Measurements from ENCODE around the gene MYOM3. TPM values are rescaled to one million over a fixed set of nuclear protein-coding genes. Genes with fewer than 3 reads are reported as not detected.

Gene MYOM3
- total and polyA plus RNA-seq, 2 of the 13 experiments (the other 11 are each of a cell fraction or from before 2014, with no cell fraction given): 5.8 to 15.3 TPM

DNA sequence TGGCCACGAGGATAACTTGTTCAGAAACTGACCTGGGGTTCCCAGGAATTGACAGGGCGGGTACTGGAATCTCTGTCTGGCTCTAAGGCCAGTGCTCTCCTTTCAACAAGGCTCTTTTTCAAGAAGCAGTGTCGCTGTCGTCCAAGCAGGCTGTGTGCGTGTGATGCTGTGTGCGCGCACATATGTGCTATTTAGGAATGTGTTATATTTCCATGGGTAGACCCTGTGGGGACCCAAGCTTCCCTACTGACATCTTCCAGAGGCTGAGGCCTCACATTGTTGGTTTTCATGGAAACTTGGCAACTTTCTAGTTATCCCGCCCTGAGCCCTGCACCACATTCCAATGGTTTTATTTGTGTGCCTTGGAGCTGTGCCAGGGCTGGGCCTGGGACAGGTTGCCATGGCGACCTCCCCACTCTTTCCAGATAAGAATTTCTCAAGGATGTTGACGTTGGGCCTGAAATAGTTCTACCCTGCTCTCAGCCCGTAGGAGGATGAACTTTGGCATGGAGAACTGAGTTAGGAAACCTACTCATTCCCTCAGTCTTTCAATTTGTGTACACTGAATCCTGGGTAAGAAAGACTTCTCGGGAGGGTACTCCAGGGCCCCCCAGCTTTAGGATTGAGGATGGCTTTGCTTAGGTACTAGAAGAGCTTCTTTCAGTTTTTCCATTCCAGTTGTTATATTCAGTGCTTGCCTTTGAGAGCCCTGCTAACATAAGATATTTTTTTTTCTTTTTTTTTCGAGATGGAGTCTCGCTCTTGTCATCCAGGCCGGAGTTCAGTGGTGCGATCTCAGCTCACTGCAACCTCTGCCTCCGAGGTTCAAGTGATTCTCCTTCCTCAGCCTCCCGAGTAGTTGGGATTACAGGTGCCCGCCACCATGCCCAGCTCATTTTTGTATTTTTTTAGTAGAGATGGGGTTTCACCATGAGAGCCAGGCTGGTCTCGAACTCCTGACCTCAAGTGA lies 93.0 kb downstream of the MYOM3 start (continued):
- TF ChIP-seq STAT6 (CRISPR knock-in tag; IDR thresholded peaks at IDR 0.05; ENCODE audit: borderline replicate concordance): peak; percentile 73; the same call in 1 of the 2 replicates
- TF ChIP-seq, protein P1, sequence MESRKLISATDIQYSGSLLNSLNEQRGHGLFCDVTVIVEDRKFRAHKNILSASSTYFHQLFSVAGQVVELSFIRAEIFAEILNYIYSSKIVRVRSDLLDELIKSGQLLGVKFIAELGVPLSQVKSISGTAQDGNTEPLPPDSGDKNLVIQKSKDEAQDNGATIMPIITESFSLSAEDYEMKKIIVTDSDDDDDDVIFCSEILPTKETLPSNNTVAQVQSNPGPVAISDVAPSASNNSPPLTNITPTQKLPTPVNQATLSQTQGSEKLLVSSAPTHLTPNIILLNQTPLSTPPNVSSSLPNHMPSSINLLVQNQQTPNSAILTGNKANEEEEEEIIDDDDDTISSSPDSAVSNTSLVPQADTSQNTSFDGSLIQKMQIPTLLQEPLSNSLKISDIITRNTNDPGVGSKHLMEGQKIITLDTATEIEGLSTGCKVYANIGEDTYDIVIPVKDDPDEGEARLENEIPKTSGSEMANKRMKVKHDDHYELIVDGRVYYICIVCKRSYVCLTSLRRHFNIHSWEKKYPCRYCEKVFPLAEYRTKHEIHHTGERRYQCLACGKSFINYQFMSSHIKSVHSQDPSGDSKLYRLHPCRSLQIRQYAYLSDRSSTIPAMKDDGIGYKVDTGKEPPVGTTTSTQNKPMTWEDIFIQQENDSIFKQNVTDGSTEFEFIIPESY (CRISPR knock-in tag; IDR thresholded peaks at IDR 0.05): no peak
- peak in 1 of 2 experiments; percentile 15; a peak in 1 of 4 replicates for TF ChIP-seq KLF16 (CRISPR knock-in tag; IDR thresholded peaks at IDR 0.05)
- TF ChIP-seq SMARCC2 (IDR thresholded peaks at IDR 0.05): no peak
- peak; percentile 89 for TF ChIP-seq HNF4A (CRISPR knock-in tag; IDR thresholded peaks at IDR 0.05)
- no peak for TF ChIP-seq ZNF83 (CRISPR knock-in tag; IDR thresholded peaks at IDR 0.05; ENCODE audit: borderline replicate concordance)
- no peak for TF ChIP-seq ZNF749 (CRISPR knock-in tag; IDR thresholded peaks at IDR 0.05; ENCODE audit: borderline replicate concordance)
- no peak for TF ChIP-seq FOXM1 (CRISPR knock-in tag; IDR thresholded peaks at IDR 0.05)
- peak; percentile 83 for TF ChIP-seq RARA (CRISPR knock-in tag; IDR thresholded peaks at IDR 0.05)
- no peak for TF ChIP-seq SP4 (CRISPR knock-in tag; IDR thresholded peaks at IDR 0.05)
- TF ChIP-seq, protein P2, sequence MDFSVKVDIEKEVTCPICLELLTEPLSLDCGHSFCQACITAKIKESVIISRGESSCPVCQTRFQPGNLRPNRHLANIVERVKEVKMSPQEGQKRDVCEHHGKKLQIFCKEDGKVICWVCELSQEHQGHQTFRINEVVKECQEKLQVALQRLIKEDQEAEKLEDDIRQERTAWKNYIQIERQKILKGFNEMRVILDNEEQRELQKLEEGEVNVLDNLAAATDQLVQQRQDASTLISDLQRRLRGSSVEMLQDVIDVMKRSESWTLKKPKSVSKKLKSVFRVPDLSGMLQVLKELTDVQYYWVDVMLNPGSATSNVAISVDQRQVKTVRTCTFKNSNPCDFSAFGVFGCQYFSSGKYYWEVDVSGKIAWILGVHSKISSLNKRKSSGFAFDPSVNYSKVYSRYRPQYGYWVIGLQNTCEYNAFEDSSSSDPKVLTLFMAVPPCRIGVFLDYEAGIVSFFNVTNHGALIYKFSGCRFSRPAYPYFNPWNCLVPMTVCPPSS (IDR thresholded peaks at IDR 0.05): no peak
- TF ChIP-seq RAD21 (CRISPR knock-in tag; IDR thresholded peaks at IDR 0.05): no peak
- no peak for TF ChIP-seq JDP2 (CRISPR knock-in tag; IDR thresholded peaks at IDR 0.05; ENCODE audit: borderline replicate concordance)
- no peak for TF ChIP-seq HOXA9 (CRISPR knock-in tag; IDR thresholded peaks at IDR 0.05; ENCODE audit: borderline replicate concordance)
- 0 out of 2 replicates have a peak, but pooled peaks have one; percentile 29 for TF ChIP-seq SIX4 (CRISPR knock-in tag; IDR thresholded peaks at IDR 0.05)
- TF ChIP-seq GLI4 (CRISPR knock-in tag; IDR thresholded peaks at IDR 0.05; ENCODE audit: borderline replicate concordance): no peak
- TF ChIP-seq, protein P3, sequence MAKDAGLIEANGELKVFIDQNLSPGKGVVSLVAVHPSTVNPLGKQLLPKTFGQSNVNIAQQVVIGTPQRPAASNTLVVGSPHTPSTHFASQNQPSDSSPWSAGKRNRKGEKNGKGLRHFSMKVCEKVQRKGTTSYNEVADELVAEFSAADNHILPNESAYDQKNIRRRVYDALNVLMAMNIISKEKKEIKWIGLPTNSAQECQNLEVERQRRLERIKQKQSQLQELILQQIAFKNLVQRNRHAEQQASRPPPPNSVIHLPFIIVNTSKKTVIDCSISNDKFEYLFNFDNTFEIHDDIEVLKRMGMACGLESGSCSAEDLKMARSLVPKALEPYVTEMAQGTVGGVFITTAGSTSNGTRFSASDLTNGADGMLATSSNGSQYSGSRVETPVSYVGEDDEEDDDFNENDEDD (CRISPR knock-in tag; IDR thresholded peaks at IDR 0.05; ENCODE audit: borderline replicate concordance): peak; percentile 58; the same call in 1 of the 2 replicates
- TF ChIP-seq ZNF562 (CRISPR knock-in tag; IDR thresholded peaks at IDR 0.05; ENCODE audit: borderline replicate concordance): no peak
- no peak for TF ChIP-seq ZNF720 (CRISPR knock-in tag; IDR thresholded peaks at IDR 0.05)
- peak; percentile 67; the same call in 1 of the 2 replicates for TF ChIP-seq MIXL1 (CRISPR knock-in tag; IDR thresholded peaks at IDR 0.05)
- TF ChIP-seq, protein P4, sequence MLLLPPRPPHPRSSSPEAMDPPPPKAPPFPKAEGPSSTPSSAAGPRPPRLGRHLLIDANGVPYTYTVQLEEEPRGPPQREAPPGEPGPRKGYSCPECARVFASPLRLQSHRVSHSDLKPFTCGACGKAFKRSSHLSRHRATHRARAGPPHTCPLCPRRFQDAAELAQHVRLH (CRISPR knock-in tag; IDR thresholded peaks at IDR 0.05; ENCODE audit: borderline replicate concordance, low read depth): peak; percentile 35; the same call in 1 of the 2 replicates
- no peak for TF ChIP-seq ZNF232 (CRISPR knock-in tag; IDR thresholded peaks at IDR 0.05; ENCODE audit: borderline replicate concordance)

Data from HepG2 (cell line).